Mucosa of descending colon (tissue), 3 donors: ENCODE measurements around the gene CWC15. TPM values are rescaled to one million over a fixed set of nuclear protein-coding genes. Genes with fewer than 3 reads are reported as not detected.
A peak's percentile ranks its signal among the peaks of the same experiment; 100 is the strongest.

Source experiments
- ATAC-seq: fragments of 200-7000 bp; cut with Tn5 transposase; one replicate; pipeline ENCODE4 v1.9.1; 2020; ENCODE audit warnings: mild to moderate bottlenecking, moderate library complexity
- DNase-seq, 3 donors: peaks; one replicate each; pipeline ENCODE4 v3.0.0-alpha.2; 2020
- H3K36me3 ChIP-seq: fragments of 200-600 bp; one replicate; pipeline ENCODE4 v1.8.0; 2021; ENCODE audit warnings: low read depth, mild to moderate bottlenecking
- H3K4me1 ChIP-seq: fragments of 200-600 bp; one replicate; pipeline ENCODE4 v1.8.0; 2021; ENCODE audit warnings: low read depth, mild to moderate bottlenecking
- H3K4me3 ChIP-seq: fragments of 200-600 bp; one replicate; pipeline ENCODE4 v1.8.0; 2021; ENCODE audit warnings: mild to moderate bottlenecking
- H3K9me3 ChIP-seq: fragments of 200-600 bp; one replicate; pipeline ENCODE4 v1.8.0; 2021; ENCODE audit warnings: mild to moderate bottlenecking
- CTCF ChIP-seq: fragments of 200-600 bp; IDR thresholded peaks from one replicate; pipeline ENCODE4 v1.8.0; 2022; ENCODE audit warnings: antibody characterized with exemption, mild to moderate bottlenecking
- intact Hi-C, 2 donors: fragments of 100-400 bp; cut with DNase I in 1 of 2; cut with micrococcal nuclease in 1 of 2; formaldehyde crosslinking; loops; one replicate each; pipeline versions ENCODE4 v1.11.0 to v1.11.1; 2022; cut with DNase I, micrococcal nuclease
- total RNA-seq, 3 donors: library from RNA; stranded (reverse); fragmentation: NEBNext Ultra II Directional in 2 of 3; extraction: Animal tissue kit (Norgen Biotek cat#: 25700) in 2 of 3; gene quantifications; one replicate each; pipeline versions ENCODE4 v1.2.1 to v1.2.4, GENCODE V29; 2021 to 2023
- donor health status: DM: no; HTN: no; CAD: no; lungs with moderate emphysema.
- donor health status: DM: no; HTN: no; CAD: no.
- donor health status: DM: no; HTN: yes; CAD: no.

The CWC15 gene
- total RNA-seq, 3 donors from 2014 or later = 41.4 to 47.7 (median 45.3) TPM

GRCh38 chr11:94987378-94987777 is 14.0 kb upstream of the CWC15 start:
- no peak overlapping the region for H3K4me3 ChIP-seq
- H3K4me1 ChIP-seq = no peaks in the 10 kb centered on the region
- no peak for TF ChIP-seq CTCF
- no peaks in the 10 kb centered on the region for H3K36me3 ChIP-seq
- ATAC-seq = no peak
- intact Hi-C loops = no loop called here
- no peak for DNase-seq
- H3K9me3 ChIP-seq = no peaks in the 10 kb centered on the region

GRCh38 chr11:94975599-94975998 is 2.2 kb upstream of the CWC15 start:
- H3K4me3 ChIP-seq = no peak overlapping the region
- no peak for TF ChIP-seq CTCF
- peaks cover 11% of the 10 kb centered on the region for H3K4me1 ChIP-seq
- no peak for DNase-seq
- ATAC-seq = no peak
- no peaks in the 10 kb centered on the region for H3K9me3 ChIP-seq
- H3K36me3 ChIP-seq = peaks cover 8% of the 10 kb centered on the region
- intact Hi-C loops = no loop called here

GRCh38 chr11:94974178-94974577 is 822 bp upstream of the CWC15 start:
- DNase-seq (no peak), ATAC-seq (no peak)
- Histone ChIP-seq H3K9me3 (no peaks in the 10 kb centered on the region), H3K4me1 (peaks cover 11% of the 10 kb centered on the region), H3K36me3 (peaks cover 8% of the 10 kb centered on the region), H3K4me3 (no peak overlapping the region)
- intact Hi-C loops = no loop called here
- no peak for TF ChIP-seq CTCF

GRCh38 chr11:94972700-94973098 is 657 bp downstream of the CWC15 start:
- peak overlapping the region; percentile 91 for H3K4me3 ChIP-seq
- ATAC-seq (no peak), DNase-seq (no peak)
- no peak for TF ChIP-seq CTCF
- peaks cover 11% of the 10 kb centered on the region for H3K4me1 ChIP-seq
- H3K36me3 ChIP-seq = peaks cover 11% of the 10 kb centered on the region
- intact Hi-C loops = no loop called here
- H3K9me3 ChIP-seq = no peaks in the 10 kb centered on the region

- H3K9me3 ChIP-seq = no peaks in the 10 kb centered on the region
- no peak for TF ChIP-seq CTCF
- no peak overlapping the region for H3K4me3 ChIP-seq
- H3K36me3 ChIP-seq = peaks cover 22% of the 10 kb centered on the region
- DNase-seq (no peak), ATAC-seq (no peak)
- peaks cover 11% of the 10 kb centered on the region for H3K4me1 ChIP-seq
- intact Hi-C loops = no loop called here
These were observed 4.9 kb downstream of the CWC15 start for GRCh38 chr11:94968334-94968958.

- no peaks in the 10 kb centered on the region for H3K9me3 ChIP-seq
- intact Hi-C loops = no loop called here
- H3K4me3 ChIP-seq = no peak overlapping the region
- peaks cover 22% of the 10 kb centered on the region for H3K36me3 ChIP-seq
- no peaks in the 10 kb centered on the region for H3K4me1 ChIP-seq
- DNase-seq = no peak
- no peak for TF ChIP-seq CTCF
- ATAC-seq = no peak
These were observed 8.4 kb downstream of the CWC15 start for GRCh38 chr11:94964934-94965333.
